A549 (cell line): ENCODE results near the gene G3BP1. TPM values are rescaled to one million over a fixed set of nuclear protein-coding genes. Genes with fewer than 3 reads are reported as not detected.

Experiments
- ATAC-seq, 2 experiments: fragments of 200-7000 bp in 1 of 2; fragments of >200 bp in 1 of 2; cut with Nextera tagmentation in 1 of 2; cut with Tn5 transposase in 1 of 2; 3 replicates each; pipeline versions ENCODE4 v1.8.0 to v1.9.1; 2018 to 2020; ENCODE audit warnings: mild to moderate bottlenecking in 1 of 2, moderate library complexity in 1 of 2
- CTCF ChIA-PET: fragments of 300-600 bp; sonication (Branson Sonifier 250); formaldehyde crosslinking; extraction: SDS; loops from one replicate; lab custom pipeline; 2021; ENCODE audit warnings: antibody characterized with exemption, inconsistent platforms; lab: Yijun Ruan, JAX
- POLR2A ChIA-PET: fragments of 350-600 bp; formaldehyde crosslinking; extraction: SDS; loops from one replicate; lab custom pipeline; 2021; ENCODE audit warnings: antibody characterized with exemption, inconsistent platforms; lab: Yijun Ruan, JAX
- DNase-seq, 2 experiments: peaks; one replicate each; pipeline versions ENCODE4 v3.0.0 to v3.0.0-alpha.2; 2011 to 2016; ENCODE audit warnings: low read depth in 1 of 2, low spot score in 1 of 2
- FAIRE-seq: peaks from 2 replicates; lab custom pipeline; 2011; peaks lifted over from hg19 to GRCh38; lab: Jason Lieb, UNC
- H3K27ac ChIP-seq, 2 experiments: fragments of >200 bp; sonication (Bioruptor Twin); formaldehyde crosslinking; 3 replicates each; pipeline ENCODE4 v1.5.1; 2016 to 2017
- H3K4me1 ChIP-seq: fragments of >200 bp; sonication (Bioruptor Twin); formaldehyde crosslinking; 3 replicates; pipeline ENCODE4 v1.6.1; 2016
- H3K4me2 ChIP-seq: fragments of >200 bp; sonication (Bioruptor Twin); formaldehyde crosslinking; 3 replicates; pipeline ENCODE4 v1.6.1; 2016
- H3K4me3 ChIP-seq: fragments of >200 bp; sonication (Bioruptor Twin); formaldehyde crosslinking; 3 replicates; pipeline ENCODE4 v1.5.1; 2016
- H3K9me3 ChIP-seq: fragments of >200 bp; sonication (Bioruptor Twin); formaldehyde crosslinking; 3 replicates; pipeline ENCODE4 v1.6.1; 2016
- BCL3 ChIP-seq: fragments of >200 bp; sonication (Bioruptor Twin); formaldehyde crosslinking; IDR thresholded peaks from 3 replicates; pipeline ENCODE4 v1.6.1; 2016
- BHLHE40 ChIP-seq: IDR thresholded peaks from 2 replicates; pipeline ENCODE4 v1.6.1; 2012; ENCODE audit warnings: low read depth, low read length, inconsistent platforms
- CHD2 ChIP-seq: fragments of 150-350 bp; IDR thresholded peaks from 2 replicates; pipeline ENCODE4 v1.6.1; 2014; ENCODE audit warnings: low read length; ENCODE audit not compliant: partially characterized antibody
- CHD4 ChIP-seq: fragments of 200-600 bp; sonication (generic); IDR thresholded peaks from 2 replicates; pipeline ENCODE4 v1.6.1; 2016; ENCODE audit warnings: antibody characterized with exemption, mild to moderate bottlenecking, borderline replicate concordance
- E2F6 ChIP-seq: IDR thresholded peaks from 2 replicates; pipeline ENCODE4 v1.6.1; 2012; ENCODE audit warnings: low read depth, borderline replicate concordance
- EHMT2 ChIP-seq: fragments of 200-600 bp; sonication (generic); IDR thresholded peaks from 2 replicates; pipeline ENCODE4 v1.6.1; 2016; ENCODE audit warnings: antibody characterized with exemption, low read depth, mild to moderate bottlenecking, moderate library complexity
- ELK1 ChIP-seq: fragments of 150-350 bp; IDR thresholded peaks from 2 replicates; pipeline ENCODE4 v1.6.1; 2014; ENCODE audit warnings: low read depth, mild to moderate bottlenecking, low read length
- ESRRA ChIP-seq: fragments of 150-350 bp; IDR thresholded peaks from 2 replicates; pipeline ENCODE4 v1.6.1; 2014; ENCODE audit warnings: mild to moderate bottlenecking, low read length, borderline replicate concordance
- FOSL2 ChIP-seq, 2 experiments: fragments of 450-650 bp in 1 of 2; fragments of >200 bp in 1 of 2; sonication (Bioruptor Twin) in 1 of 2; formaldehyde crosslinking; IDR thresholded peaks; 2 replicates each; pipeline versions ENCODE4 v1.5.0 to v1.6.1; 2016 to 2020; ENCODE audit warnings: mild to moderate bottlenecking in 1 of 2, moderate library complexity in 1 of 2
- FOXS1 ChIP-seq: fragments of 250-450 bp; sonication (Bioruptor Pico); IDR thresholded peaks from 2 replicates; pipeline ENCODE4 v1.5.0; 2020; ENCODE audit warnings: mild to moderate bottlenecking, moderate library complexity
- HOXB13 ChIP-seq: fragments of 250-450 bp; sonication (Bioruptor Pico); IDR thresholded peaks from 2 replicates; pipeline ENCODE4 v1.5.0; 2020; ENCODE audit warnings: low read depth, mild to moderate bottlenecking, moderate library complexity
- JUN ChIP-seq, 2 experiments: fragments of >200 bp; sonication (Bioruptor Twin); formaldehyde crosslinking; IDR thresholded peaks; 2 replicates in 1 of 2; 3 replicates in 1 of 2; pipeline ENCODE4 v1.6.1; 2016 to 2017
- JUNB ChIP-seq: fragments of >200 bp; sonication (Bioruptor Twin); formaldehyde crosslinking; IDR thresholded peaks from 2 replicates; pipeline ENCODE4 v1.6.1; 2016
- KDM5A ChIP-seq: fragments of 200-600 bp; sonication (generic); IDR thresholded peaks from 2 replicates; pipeline ENCODE4 v1.6.1; 2016; ENCODE audit warnings: antibody characterized with exemption, mild to moderate bottlenecking
- MAX ChIP-seq: IDR thresholded peaks from 2 replicates; pipeline ENCODE4 v1.6.1; 2012
- MYC ChIP-seq: IDR thresholded peaks from 2 replicates; pipeline ENCODE4 v1.6.1; 2012; ENCODE audit warnings: mild to moderate bottlenecking, inconsistent platforms, low read length, improper control_type of control experiment, borderline replicate concordance
- NFE2L2 ChIP-seq: fragments of 150-350 bp; conservative IDR thresholded peaks from 2 replicates; pipeline ENCODE4 v1.6.1; 2014; ENCODE audit warnings: low read length
- PBX3 ChIP-seq: IDR thresholded peaks from 2 replicates; pipeline ENCODE4 v1.6.1; 2012
- PHF8 ChIP-seq: fragments of 200-600 bp; sonication (generic); IDR thresholded peaks from 2 replicates; pipeline ENCODE4 v1.6.1; 2016; ENCODE audit warnings: low read depth, mild to moderate bottlenecking, antibody characterized with exemption, moderate library complexity, borderline replicate concordance
- POLR2A ChIP-seq: IDR thresholded peaks from 2 replicates; pipeline ENCODE4 v1.6.1; 2012; ENCODE audit warnings: mild to moderate bottlenecking, low read length
- RAD21 ChIP-seq, 2 experiments: fragments of >200 bp in 1 of 2; sonication (Bioruptor Twin) in 1 of 2; formaldehyde crosslinking in 1 of 2; IDR thresholded peaks in 1 of 2; conservative IDR thresholded peaks in 1 of 2; 2 replicates in 1 of 2; 3 replicates in 1 of 2; pipeline ENCODE4 v1.6.1; 2012 to 2018; ENCODE audit warnings: inconsistent platforms in 1 of 2
- ZNF302 ChIP-seq: fragments of 250-450 bp; sonication (Bioruptor Pico); IDR thresholded peaks from 2 replicates; pipeline ENCODE4 v1.9.0; 2021; ENCODE audit warnings: inconsistent platforms, mild to moderate bottlenecking, moderate library complexity
- ZSCAN20 ChIP-seq: fragments of 250-450 bp; sonication (Bioruptor Pico); IDR thresholded peaks from 2 replicates; pipeline ENCODE4 v1.8.0; 2022; ENCODE audit warnings: mild to moderate bottlenecking, moderate library complexity
- WGBS: methylation state at CpG from one replicate; pipeline ENCODE4 v1.1.6; 2017; ENCODE audit errors: missing lambda C conversion rate; 5-methylcytosine and 5-hydroxymethylcytosine counted together
- polyA plus RNA-seq, 4 experiments: library from polyadenylated mRNA; depleted of rRNA in 3 of 4; stranded (reverse); fragments of >200 nt; fragmentation: RNase III in 1 of 4; extraction: RNeasy Plus Mini Kit Qiagen cat#74134 plus additional on column Dnase treatment in 1 of 4; gene quantifications; 2 replicates in 3 of 4; 3 replicates in 1 of 4; pipeline ENCODE4 v1.2.3, GENCODE V29; 2011 to 2017

Gene G3BP1
- polyA plus RNA-seq, 2 of the 4 experiments (the other 2 are of a cell fraction) = 126 to 176 TPM

GRCh38 chr5:151758141-151758429, 13.7 kb upstream of the G3BP1 start:
- ATAC-seq = peak; percentile 68 to 72
- Histone ChIP-seq H3K4me3 (peak overlapping the region; percentile 91), H3K9me3 (no peaks in the 10 kb centered on the region), H3K4me2 (peak overlapping the region; percentile 88), H3K4me1 (peaks cover 12% of the 10 kb centered on the region), H3K27ac (peak overlapping the region; percentile 85 to 93)
- 3% methylated on average over 8 of the region's 11 CpGs for WGBS
- no peak for TF ChIP-seq FOXS1 (CRISPR knock-in tag)
- TF ChIP-seq ZNF302 (CRISPR knock-in tag) = no peak
- TF ChIP-seq CHD4 = no peak
- no peak for TF ChIP-seq EHMT2
- no peak for TF ChIP-seq JUNB
- TF ChIP-seq BCL3 = no peak
- no peak for TF ChIP-seq CHD2
- TF ChIP-seq ZSCAN20 = no peak
- DNase-seq = peak in 1 of 2 experiments; percentile 38
- ChIA-PET CTCF (interaction anchor here (1.0 to 5.3 kb wide), 8 partner anchors 12 to 311 kb away, joined by 3 to 36 read pairs (median 6); partner anchors contain the start of genes G3BP1 and SLC36A1), POLR2A (interaction anchor here (2.9 kb wide), 1 partner anchor 13 kb away, joined by 22 read pairs; the partner anchor contains the start of gene G3BP1)
- FAIRE-seq = no peak

- peak; percentile 96 to 99 for ATAC-seq
- TF ChIP-seq E2F6 = peak; percentile 34; the same call in 1 of the 2 replicates
- no peak for TF ChIP-seq ESRRA
- TF ChIP-seq PHF8 = peak; percentile 52; the same call in 1 of the 2 replicates
- peak; percentile 48; the same call in 1 of the 2 replicates for TF ChIP-seq MYC
- TF ChIP-seq MAX = peak; percentile 54; the same call in 1 of the 2 replicates
- TF ChIP-seq EHMT2 = no peak
- TF ChIP-seq BCL3 = peak; percentile 60; the same call in 2 of the 3 replicates
- TF ChIP-seq PBX3 = 0 out of 2 replicates have a peak, but pooled peaks have one; percentile 13
- peak in 1 of 2 experiments; percentile 74; a peak in 2 of 5 replicates for TF ChIP-seq JUN (IDR thresholded peaks at IDR 0.05)
- TF ChIP-seq POLR2A = peak; percentile 85
- CTCF ChIA-PET = interaction anchor here (1.0 to 5.3 kb wide), 6 partner anchors 12 to 311 kb away, joined by 3 to 36 read pairs (median 6); partner anchors contain the start of genes G3BP1 and SLC36A1
- Histone ChIP-seq H3K4me2 (peak within 1 kb of the TSS; percentile 88), H3K4me1 (peaks cover 12% of the 10 kb centered on the region), H3K4me3 (peak within 1 kb of the TSS; percentile 91), H3K9me3 (no peaks in the 10 kb centered on the region), H3K27ac (peak within 1 kb of the TSS; percentile 85 to 93)
- FAIRE-seq = no peak
- POLR2A ChIA-PET = interaction anchor here (2.9 kb wide), 1 partner anchor 13 kb away, joined by 22 read pairs; the partner anchor contains the start of gene G3BP1
- DNase-seq = peak; percentile 87 to 96
- whole genome bisulfite sequencing = 19% methylated on average over 35 of the region's 61 CpGs
Observed at GRCh38 chr5:151758430-151759241, 13.1 kb upstream of the G3BP1 start, which contains the start of gene ATOX1. Gene ATOX1, minus strand, starts transcription at chr5:151758631. Its CDS starts 80 bp downstream, at chr5:151758551.

- H3K9me3 ChIP-seq = no peaks in the 10 kb centered on the region
- ChIA-PET CTCF (interaction anchor here (0.6 to 1.8 kb wide), 3 partner anchors 17 to 112 kb away, joined by 3 to 6 read pairs (median 5); no protein-coding TSS in a partner anchor), POLR2A (no interaction called here)
- no peak overlapping the region for H3K27ac ChIP-seq
- no peak overlapping the region for H3K4me2 ChIP-seq
- no peak for DNase-seq
- H3K4me1 ChIP-seq = no peaks in the 10 kb centered on the region
- no peak overlapping the region for H3K4me3 ChIP-seq
- FAIRE-seq = peak; percentile 59
- ATAC-seq = no peak
- TF ChIP-seq NFE2L2 = no peak
- TF ChIP-seq JUN (IDR thresholded peaks at IDR 0.05) = no peak
- no peak for TF ChIP-seq KDM5A
- TF ChIP-seq ELK1 = no peak
- TF ChIP-seq HOXB13 (CRISPR knock-in tag) = no peak
- no peak for TF ChIP-seq BCL3
- TF ChIP-seq ZNF302 (CRISPR knock-in tag) = no peak
- TF ChIP-seq MAX = no peak
- TF ChIP-seq FOSL2 (IDR thresholded peaks at IDR 0.05) = no peak
- TF ChIP-seq FOSL2 (CRISPR knock-in tag; IDR thresholded peaks at IDR 0.05) = no peak
- no peak for TF ChIP-seq BHLHE40
- TF ChIP-seq RAD21 (conservative IDR thresholded peaks at IDR 0.05 in 1 of 2, IDR thresholded peaks at IDR 0.05 in 1 of 2) = no peak
Observed at GRCh38 chr5:151764801-151765200, 7.0 kb upstream of the G3BP1 start.
